Stimulated activated CD8-positive, alpha-beta memory T cell treated with anti-CD3 and anti-CD28 coated beads, Interleukin-15, amount 100 ng/mL, for 1 hour (primary cell): ENCODE results near the gene KCNK6.

Source experiments
- DNase-seq: peaks from one replicate; pipeline ENCODE4 v3.0.0-alpha.2; 2020; ENCODE audit warnings: low read depth

Gene KCNK6

DNA sequence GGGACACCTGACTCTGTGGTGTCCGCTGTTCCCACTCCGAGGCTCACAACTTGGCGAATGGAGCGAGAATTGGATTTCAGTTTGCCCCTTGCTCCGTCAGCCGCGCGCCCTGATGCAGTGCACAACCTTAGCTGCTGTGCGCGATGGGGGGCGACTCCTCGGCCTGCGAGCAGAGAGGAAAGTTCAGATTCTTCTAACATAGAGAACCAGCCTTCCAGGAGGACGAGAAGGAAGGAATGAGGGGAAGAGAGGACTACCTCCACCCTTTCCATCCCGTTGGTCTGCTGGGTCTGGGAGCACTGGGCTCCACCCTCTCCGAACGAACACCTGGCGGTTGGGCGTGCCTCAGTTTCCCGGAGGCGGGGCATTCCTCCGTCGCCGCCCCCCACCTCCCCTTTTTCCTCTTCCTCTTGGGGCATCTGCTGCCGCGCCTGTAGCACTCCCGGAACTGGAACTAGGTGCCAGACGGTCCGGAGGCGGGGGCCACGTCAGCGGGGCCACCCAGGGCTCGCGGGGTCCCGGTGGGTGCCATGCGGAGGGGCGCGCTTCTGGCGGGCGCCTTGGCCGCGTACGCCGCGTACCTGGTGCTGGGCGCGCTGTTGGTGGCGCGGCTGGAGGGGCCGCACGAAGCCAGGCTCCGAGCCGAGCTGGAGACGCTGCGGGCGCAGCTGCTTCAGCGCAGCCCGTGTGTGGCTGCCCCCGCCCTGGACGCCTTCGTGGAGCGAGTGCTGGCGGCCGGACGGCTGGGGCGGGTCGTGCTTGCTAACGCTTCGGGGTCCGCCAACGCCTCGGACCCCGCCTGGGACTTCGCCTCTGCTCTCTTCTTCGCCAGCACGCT is at the start of gene KCNK6:
Gene KCNK6, plus strand, starts transcription at position 425 of the 838 bp plus-strand sequence. Its CDS starts 106 bp downstream, at position 531.
- DNase-seq: peak; percentile 14

DNA sequence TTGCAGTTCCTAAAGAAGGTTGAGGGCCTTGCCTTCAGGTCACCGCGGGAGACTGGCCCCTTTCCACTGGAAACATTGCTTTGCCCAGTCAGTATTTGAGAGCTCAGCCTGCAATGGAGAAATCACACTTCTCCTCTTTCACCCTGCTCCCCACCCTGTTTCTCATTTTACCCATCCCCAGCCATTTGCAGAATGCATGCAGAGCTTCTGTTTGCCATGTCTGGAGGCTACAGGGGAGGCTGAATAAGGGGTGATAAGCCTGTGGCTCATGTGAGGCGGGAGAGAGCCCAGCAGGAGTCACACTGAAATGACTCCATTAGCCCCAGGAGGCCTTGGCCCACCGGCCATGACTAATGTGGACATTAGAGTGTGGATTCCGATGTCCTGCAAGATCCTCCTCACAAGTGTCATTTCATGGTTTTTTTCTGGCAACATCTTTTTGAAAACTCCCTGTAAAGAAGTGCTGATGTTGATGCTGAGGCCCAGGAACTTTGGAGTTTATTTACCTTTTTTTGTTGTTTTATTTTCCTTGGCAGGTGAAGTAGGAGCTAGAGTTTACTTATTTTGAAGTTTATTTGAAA is 49.0 kb upstream of the KCNK6 start:
- DNase-seq: no peak

GRCh38 chr19:38273499-38273898 is 46.1 kb upstream of the KCNK6 start:
- DNase-seq: no peak

DNA sequence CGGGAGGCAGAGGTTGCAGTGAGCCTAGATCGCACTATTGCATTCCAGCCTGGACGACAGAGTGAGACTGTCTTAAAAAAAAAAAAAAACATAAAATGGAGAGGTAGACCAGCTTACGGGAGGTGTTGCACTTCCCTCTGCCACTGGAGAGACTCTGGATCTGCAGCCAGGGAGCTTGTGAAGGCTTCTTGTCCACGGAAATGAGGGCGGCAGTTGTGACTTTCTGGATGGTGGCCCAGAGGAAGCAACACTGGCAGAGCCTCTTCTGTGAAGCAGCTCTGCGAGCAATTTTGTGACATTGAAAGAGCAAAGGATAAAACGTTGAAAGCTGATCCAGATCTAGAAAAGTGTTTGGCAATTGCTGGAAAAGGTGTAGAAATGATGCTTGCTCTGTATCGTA is 44.9 kb upstream of the KCNK6 start:
- no peak for DNase-seq

DNA sequence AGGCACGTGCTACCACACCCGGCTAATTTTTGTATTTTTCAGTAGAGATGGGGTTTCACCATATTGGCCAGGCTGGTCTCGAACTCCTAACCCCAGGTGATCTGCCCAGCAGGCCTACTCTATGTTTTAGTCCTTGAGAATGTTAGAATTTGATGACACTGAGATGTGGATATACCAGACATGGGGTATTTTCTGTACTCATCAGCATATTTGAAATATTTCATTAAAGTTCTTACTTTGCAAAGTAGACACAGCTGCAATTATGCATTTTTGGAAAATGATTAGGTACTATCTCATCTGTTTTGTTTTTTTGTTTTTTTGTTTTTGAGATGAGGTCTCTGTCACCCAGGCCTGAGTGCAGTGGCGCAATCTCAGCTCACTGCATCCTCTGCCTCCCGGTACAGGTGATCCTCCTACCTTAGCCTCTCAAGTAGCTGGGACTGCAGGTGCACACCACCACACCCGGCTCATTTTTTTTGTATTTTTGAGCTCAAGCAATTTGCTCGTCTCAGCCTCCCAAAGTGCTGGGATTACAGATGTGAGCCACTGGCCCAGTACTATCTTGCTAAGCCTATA is 42.6 kb upstream of the KCNK6 start:
- no peak for DNase-seq

DNA sequence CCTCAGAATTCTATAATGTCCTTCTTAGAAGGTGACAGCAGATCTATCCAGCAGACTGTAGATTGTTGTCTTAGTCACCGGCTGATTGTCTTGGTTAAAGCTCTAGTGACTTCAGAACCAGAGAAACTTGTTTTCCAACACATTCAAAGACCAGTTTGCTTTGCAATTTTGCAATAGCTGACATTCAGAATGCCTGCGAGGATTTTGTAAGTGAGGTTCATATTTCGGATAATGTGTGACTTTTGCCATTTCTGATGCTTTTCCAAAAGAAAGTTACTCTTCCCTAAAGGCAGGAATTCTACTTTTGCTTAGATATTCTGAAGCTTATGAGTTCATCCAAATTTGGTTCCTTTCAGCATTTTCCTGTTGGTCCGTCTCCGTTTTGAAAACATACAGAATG is 42.1 kb upstream of the KCNK6 start:
- no peak for DNase-seq

GRCh38 chr19:38277969-38278680 is 41.5 kb upstream of the KCNK6 start:
- DNase-seq: no peak

DNA sequence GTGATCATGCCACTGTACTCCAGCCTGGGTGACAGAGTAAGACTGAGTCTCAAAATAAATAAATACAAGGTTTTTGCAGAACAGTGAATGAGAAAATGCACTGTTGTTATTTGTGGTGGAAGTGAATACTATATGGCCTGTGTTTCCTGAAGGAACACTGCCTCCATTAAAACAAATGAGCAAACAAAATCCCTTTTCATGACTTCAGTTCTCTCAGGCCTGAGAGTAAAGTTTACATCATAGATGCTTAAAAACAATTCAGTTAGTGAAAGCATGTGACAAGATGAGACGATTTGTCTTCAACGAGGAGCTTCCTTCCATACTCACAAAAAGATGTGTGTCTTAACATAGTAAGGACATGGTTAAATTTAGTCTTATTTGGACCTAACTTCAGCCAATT is 40.9 kb upstream of the KCNK6 start:
- DNase-seq: no peak

DNA sequence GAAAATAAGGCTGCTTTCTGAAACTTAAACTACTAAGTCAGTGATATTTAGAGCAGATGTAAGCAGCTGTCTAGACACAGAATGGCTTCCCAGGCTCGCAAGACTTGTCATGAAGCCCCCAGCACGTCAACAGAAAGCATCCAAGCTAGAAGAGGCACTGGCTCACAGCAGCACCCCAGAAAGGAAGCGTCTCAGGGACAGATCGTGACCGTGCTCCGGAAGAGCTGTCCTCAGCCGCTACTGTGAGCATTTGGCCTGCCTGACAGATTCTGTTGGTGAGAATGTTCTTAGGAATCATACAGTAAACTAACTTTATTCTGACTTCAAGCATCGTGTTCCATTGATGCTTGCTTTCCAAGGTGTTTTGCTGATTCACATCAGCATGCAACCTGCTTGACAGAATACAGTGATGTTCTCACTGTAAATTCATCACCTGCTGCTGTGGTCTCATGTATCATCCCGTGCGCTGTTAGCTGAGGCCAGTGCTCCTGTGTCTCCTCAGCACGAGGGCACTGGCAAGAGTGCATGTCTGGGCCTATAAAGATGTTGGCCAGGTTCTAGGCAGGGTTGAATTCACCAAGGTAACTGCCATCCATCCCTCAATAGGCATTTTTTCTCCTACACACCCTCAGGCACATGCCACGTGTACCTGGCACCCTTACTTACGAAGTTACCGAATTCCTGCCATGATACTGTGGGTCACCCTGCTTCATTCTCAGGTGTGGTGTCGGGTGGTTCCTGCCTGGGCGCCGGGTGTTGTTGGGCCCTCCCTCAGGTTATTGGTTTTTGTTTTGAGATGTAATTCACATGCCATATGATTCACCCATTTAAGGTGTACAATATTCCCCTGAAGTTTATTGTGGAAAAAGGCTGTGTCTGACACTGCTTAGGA is 39.4 kb upstream of the KCNK6 start:
- DNase-seq: no peak

DNA sequence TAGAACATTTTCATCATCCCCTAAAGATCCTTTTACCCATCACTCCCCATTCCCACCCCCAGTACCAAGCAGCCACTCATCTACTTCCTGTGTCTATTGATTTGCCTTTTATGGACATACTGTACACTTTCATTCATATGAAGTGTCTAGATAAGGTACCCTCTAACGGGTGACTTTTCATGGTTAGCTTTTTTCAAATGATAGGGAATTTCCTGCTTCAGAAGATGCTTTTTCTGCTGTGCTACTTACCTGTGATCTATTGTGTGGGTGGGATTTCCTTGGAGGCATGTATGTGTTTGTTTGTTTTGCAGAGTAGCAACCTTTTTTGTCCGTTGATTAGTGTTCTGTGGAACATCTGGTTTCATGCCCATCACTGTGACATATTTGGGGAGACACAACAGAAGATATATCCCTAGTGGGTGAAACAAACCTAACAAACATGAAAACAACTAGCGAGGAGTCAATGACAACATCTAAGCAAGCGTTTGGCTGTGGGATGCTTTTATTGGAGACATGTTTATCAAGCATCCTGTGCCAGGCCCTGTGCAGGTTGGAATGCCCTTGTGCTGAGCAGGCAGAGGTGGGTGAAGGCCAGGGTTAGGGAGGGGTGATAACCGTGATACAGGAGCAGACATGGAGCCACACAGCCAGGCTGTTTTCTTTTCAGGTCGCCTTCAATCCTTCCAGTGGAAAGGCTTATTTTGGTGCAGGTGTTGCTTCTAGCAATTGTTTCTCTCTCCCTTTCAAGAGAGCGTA is 37.7 kb upstream of the KCNK6 start:
- DNase-seq: no peak

- no peak for DNase-seq
These were observed 36.4 kb upstream of the KCNK6 start for GRCh38 chr19:38283271-38283670.

DNA sequence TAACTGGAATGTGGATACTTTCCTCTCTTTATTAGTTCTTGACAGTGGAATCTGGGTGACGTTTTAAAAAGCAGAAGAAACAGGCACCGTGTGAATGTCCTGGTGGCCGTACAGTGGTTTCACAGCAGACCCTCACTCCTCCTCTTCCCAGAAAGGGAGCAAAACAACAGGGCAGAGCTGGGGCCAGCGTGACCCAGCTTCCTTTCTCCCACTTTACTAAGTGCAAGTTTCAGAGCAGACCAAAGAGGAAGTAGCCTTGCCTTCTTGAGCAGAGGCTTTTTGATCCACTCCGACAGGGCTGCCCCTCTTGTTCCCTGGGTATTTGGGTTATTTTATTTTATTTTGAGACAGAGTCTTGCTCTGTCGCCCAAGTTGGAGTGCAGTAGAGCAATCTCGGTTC is 35.2 kb upstream of the KCNK6 start:
- no peak for DNase-seq

DNA sequence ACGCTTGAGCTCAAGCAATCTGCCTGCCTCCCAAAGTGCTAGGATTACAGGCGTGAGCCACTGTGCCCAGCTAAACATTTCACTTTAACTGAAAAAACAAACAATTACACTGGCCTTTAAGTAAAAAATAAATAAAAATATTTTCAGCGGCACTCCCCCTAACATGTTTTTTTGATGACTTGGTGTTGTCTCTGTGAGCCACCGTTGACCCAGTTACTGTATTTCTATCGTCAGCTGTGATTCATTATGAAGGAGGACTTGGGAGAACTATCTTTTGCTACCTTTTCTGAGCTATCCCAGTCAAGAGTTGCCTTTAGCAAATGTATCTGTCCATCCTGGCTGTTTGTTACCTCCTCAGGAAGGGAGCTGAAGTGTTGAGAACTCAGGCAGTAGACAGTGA is 34.1 kb upstream of the KCNK6 start:
- no peak for DNase-seq

GRCh38 chr19:38287604-38288003 is 32.0 kb upstream of the KCNK6 start:
- DNase-seq: no peak

DNA sequence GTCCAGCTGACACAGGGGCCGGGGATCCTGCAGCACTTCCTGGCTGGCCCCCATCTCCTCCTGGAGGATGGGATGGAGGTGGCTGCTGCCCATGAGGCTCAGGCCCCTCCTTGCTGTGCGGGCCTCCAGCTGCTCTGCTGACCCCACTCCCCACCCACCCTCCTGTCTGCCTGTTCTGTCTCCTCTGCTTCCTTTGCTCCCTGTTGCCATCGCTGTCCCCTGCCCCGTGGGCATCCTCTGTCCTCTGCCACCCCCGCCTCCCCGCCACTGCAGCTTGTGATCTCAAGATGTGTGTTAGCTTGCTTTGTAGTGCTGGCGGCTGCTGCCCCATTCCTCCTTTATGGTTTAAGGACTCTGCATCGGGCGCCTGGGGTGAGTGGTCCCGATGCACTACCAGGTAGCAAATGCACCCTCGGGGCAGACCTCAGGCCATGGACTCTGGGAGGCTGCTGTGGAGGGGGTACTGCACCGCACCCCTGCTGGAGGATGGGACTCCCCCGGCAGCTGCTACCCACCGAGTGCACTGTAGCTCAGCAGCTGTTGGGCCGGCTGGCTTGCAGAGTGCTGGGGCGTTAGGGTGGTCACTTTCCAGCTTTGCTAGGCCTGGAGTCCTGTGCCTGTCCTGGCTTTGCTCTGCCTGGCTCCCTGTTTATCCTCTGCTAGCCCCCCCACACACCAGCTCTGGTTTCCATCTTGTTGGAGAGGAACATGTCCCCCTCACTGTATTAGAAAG is 31.4 kb upstream of the KCNK6 start:
- DNase-seq: no peak

DNA sequence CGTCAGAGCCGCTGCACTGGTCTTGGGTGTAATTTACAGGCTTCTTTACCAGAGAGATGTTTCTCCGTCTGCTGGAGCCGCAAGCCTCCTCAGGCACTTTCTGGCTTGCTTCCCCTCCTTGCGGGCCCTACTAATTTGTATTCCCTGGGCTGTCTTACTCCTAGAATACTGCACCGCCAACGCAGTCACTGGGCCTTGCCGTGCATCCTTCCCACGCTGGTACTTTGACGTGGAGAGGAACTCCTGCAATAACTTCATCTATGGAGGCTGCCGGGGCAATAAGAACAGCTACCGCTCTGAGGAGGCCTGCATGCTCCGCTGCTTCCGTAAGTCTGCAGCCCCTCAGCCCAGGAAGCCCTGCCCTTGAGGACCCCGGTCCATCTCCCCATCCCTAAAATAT is 29.7 kb upstream of the KCNK6 start:
- no peak for DNase-seq

GRCh38 chr19:38290631-38291147 is 29.0 kb upstream of the KCNK6 start:
- DNase-seq: no peak

DNA sequence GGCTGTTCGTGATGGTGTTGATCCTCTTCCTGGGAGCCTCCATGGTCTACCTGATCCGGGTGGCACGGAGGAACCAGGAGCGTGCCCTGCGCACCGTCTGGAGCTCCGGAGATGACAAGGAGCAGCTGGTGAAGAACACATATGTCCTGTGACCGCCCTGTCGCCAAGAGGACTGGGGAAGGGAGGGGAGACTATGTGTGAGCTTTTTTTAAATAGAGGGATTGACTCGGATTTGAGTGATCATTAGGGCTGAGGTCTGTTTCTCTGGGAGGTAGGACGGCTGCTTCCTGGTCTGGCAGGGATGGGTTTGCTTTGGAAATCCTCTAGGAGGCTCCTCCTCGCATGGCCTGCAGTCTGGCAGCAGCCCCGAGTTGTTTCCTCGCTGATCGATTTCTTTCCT is 27.8 kb upstream of the KCNK6 start:
- no peak for DNase-seq

GRCh38 chr19:38293281-38293680 is 26.4 kb upstream of the KCNK6 start:
- no peak for DNase-seq

DNA sequence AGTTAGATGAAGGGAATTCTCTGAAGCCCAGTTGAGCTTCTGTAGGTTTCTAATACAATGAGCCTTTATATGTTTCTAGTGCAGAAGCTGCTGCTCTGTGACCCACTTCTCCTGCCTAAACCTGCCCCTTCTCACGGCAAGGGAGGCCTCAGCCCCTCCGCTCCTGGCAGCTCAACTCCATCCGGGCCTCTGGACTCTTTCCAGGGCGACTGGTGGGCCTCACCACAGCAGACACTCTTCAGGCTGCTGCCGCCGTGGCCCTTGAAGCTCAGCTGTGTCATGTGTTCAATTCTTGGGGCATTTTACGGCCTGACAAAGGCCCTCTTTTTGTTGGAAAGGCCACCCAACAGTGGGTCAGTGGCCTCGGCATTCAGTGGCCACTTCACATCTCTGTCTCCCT is 25.6 kb upstream of the KCNK6 start:
- no peak for DNase-seq
